ENCODE results near the gene VPS4B. TPM values are rescaled to one million over a fixed set of nuclear protein-coding genes. Genes with fewer than 3 reads are reported as not detected.

Gene VPS4B
- total and polyA plus RNA-seq, 2 of the 8 experiments (the other 6 are each of a cell fraction or from before 2014, with no cell fraction given), result 7.2 to 45.3 TPM

DNA sequence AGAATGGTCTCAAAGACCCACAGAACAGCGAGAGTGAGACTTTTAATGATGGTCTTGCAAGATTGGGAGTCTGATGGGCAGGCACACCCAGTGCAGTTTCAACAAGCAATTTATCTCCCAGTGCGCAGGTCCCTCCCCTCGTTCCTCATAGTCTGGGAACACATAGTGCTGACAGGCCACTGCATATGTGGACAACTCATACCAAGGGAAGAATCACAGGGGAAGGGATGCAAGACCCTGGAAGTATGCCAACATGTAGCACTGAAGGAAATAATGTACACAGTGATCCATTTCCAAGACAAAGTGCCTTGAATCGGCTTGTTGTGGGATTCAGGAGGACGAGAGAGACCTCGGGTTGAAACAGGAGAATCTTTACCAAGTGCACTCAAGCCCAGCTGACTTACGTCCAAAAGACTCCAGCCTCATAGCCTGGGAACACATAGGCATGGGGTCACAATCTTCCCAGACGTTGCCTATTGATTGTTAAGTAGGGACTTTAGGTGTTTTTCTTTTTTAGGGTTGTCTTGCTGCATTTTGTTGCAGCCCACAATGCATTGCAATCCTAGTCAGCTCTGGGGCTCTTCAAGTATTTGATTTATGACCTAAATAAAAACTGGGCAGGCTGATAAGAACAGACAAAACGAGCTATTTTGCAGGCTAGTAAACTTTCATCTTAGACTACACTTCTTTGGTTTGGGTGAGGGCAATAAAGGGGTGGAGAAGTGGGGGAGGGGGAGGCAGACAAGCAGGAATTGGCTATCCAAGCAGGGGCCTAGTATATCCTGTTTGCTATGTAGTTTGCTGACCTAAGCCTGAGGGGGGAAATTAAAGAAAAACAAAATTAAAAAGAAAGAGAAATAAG, 29.8 kb upstream of the VPS4B start (continued):
- no peak for TF ChIP-seq EGR1 (IDR thresholded peaks at IDR 0.05; ENCODE audit: borderline replicate concordance, low read depth, low read length)

Measured in H1 (cell line).